H1 (cell line): ENCODE results near the gene SBF1. TPM values are rescaled to one million over a fixed set of nuclear protein-coding genes. Genes with fewer than 3 reads are reported as not detected.
"Not testable (repeated sequence)": the region's sequence is repeated elsewhere in the genome, so short reads cannot be mapped to it uniquely, and the experiment has no call there.

Experiments
- CTCF ChIA-PET: fragments of 300-600 bp; sonication (Branson Sonifier 250); formaldehyde crosslinking; loops from one replicate; lab custom pipeline; 2021; ENCODE audit not compliant: partially characterized antibody; lab: Charles Lee
- POLR2A ChIA-PET: fragments of 300-600 bp; sonication (Branson Sonifier 250); formaldehyde crosslinking; loops from one replicate; lab custom pipeline; 2021; ENCODE audit warnings: inconsistent platforms; ENCODE audit not compliant: partially characterized antibody; lab: Charles Lee
- DNase-seq, 2 experiments: peaks; one replicate each; pipeline versions ENCODE4 v3.0.0 to v3.0.0-alpha.2; 2010 to 2022; ENCODE audit warnings: low spot score in 2 of 2, low read depth in 1 of 2, mixed read lengths in 1 of 2
- FAIRE-seq: peaks from 2 replicates; lab custom pipeline; 2011; peaks lifted over from hg19 to GRCh38; lab: Jason Lieb, UNC
- H2AFZ ChIP-seq: 2 replicates; pipeline ENCODE4 v1.8.1; 2012; ENCODE audit warnings: low read length, inconsistent platforms
- H2AK5ac ChIP-seq: 2 replicates; pipeline ENCODE4 v1.6.1; 2013; ENCODE audit warnings: low read depth, low read length
- H2BK120ac ChIP-seq: replicated peaks from 2 replicates; pipeline ENCODE3; 2013; ENCODE audit warnings: low read depth, low read length, inconsistent platforms
- H2BK12ac ChIP-seq: 2 replicates; pipeline ENCODE4 v1.6.1; 2013; ENCODE audit warnings: low read depth, low read length
- H2BK15ac ChIP-seq: 2 replicates; pipeline ENCODE4 v1.6.1; 2013; ENCODE audit warnings: low read length
- H2BK20ac ChIP-seq: 2 replicates; pipeline ENCODE4 v1.6.1; 2013; ENCODE audit warnings: low read length
- H2BK5ac ChIP-seq: 2 replicates; pipeline ENCODE4 v1.6.1; 2013; ENCODE audit warnings: low read depth, low read length
- H3K14ac ChIP-seq: 2 replicates; pipeline ENCODE4 v1.6.1; 2013; ENCODE audit warnings: inconsistent platforms; ENCODE audit not compliant: insufficient read length
- H3K18ac ChIP-seq: 2 replicates; pipeline ENCODE4 v1.6.1; 2013; ENCODE audit warnings: low read length; ENCODE audit errors: extremely low read depth
- H3K23ac ChIP-seq: 2 replicates; pipeline ENCODE4 v1.6.1; 2013; ENCODE audit warnings: inconsistent platforms; ENCODE audit not compliant: insufficient read length
- H3K23me2 ChIP-seq: 2 replicates; pipeline ENCODE4 v1.6.1; 2013; ENCODE audit warnings: low read depth, low read length
- H3K27ac ChIP-seq: 2 replicates; pipeline ENCODE4 v1.6.1; 2011; ENCODE audit warnings: low read depth, low read length, inconsistent platforms
- H3K27me3 ChIP-seq, 4 experiments: replicated peaks in 1 of 4; 1 replicate in 1 of 4; 2 replicates in 3 of 4; pipeline versions ENCODE4 v1.6.1 to v1.8.1; 2011 to 2013; ENCODE audit warnings: low read length in 3 of 4, mild to moderate bottlenecking in 3 of 4, inconsistent platforms in 2 of 4, mixed read lengths in 2 of 4, moderate library complexity in 1 of 4; ENCODE audit not compliant: control insufficient read depth in 3 of 4, insufficient read depth in 3 of 4; ENCODE audit errors: extremely low read depth in 1 of 4
- H3K36me3 ChIP-seq, 4 experiments: 2 replicates each; pipeline versions ENCODE4 v1.6.1 to v1.8.1; 2011 to 2013; ENCODE audit warnings: mild to moderate bottlenecking in 4 of 4, low read length in 3 of 4, moderate library complexity in 2 of 4, control low read depth in 1 of 4, inconsistent platforms in 1 of 4; ENCODE audit not compliant: insufficient read depth in 4 of 4, control insufficient read depth in 2 of 4
- H3K4ac ChIP-seq: replicated peaks from 2 replicates; pipeline ENCODE3; 2013; ENCODE audit warnings: low read length, low read depth, mixed read lengths, inconsistent platforms; ENCODE audit not compliant: insufficient read length
- H3K4me1 ChIP-seq, 4 experiments: replicated peaks in 1 of 4; 1 replicate in 1 of 4; 2 replicates in 3 of 4; pipeline versions ENCODE4 v1.6.1 to v1.8.1; 2011 to 2013; ENCODE audit warnings: low read length in 3 of 4, inconsistent platforms in 2 of 4, mixed read lengths in 1 of 4; ENCODE audit not compliant: insufficient read depth in 4 of 4, control insufficient read depth in 3 of 4
- H3K4me2 ChIP-seq, 2 experiments: 2 replicates each; pipeline versions ENCODE4 v1.6.1 to v1.8.1; 2011 to 2013; ENCODE audit warnings: low read depth in 2 of 2, low read length in 2 of 2, control low read depth in 1 of 2, inconsistent platforms in 1 of 2, mild to moderate bottlenecking in 1 of 2; ENCODE audit not compliant: insufficient read depth in 1 of 2
- H3K4me3 ChIP-seq, 4 experiments: fragments of 200-600, 300-600 bp in 1 of 4; sonication (generic), shearing (Covaris generic), sonication (Bioruptor Twin) in 1 of 4; 2 replicates each; pipeline versions ENCODE4 v1.5.1 to v1.8.1; 2011 to 2016; ENCODE audit warnings: low read length in 4 of 4, low read depth in 3 of 4, control low read depth in 2 of 4, inconsistent platforms in 2 of 4, mild to moderate bottlenecking in 2 of 4, mixed read lengths in 1 of 4, moderate library complexity in 1 of 4; ENCODE audit not compliant: insufficient read depth in 2 of 4; ENCODE audit errors: extremely low read depth in 1 of 4
- H3K56ac ChIP-seq: replicated peaks from 2 replicates; pipeline ENCODE3; 2013; ENCODE audit warnings: low read depth, mild to moderate bottlenecking, mixed read lengths, low read length, inconsistent platforms; ENCODE audit not compliant: insufficient read length
- H3K79me1 ChIP-seq: 2 replicates; pipeline ENCODE4 v1.6.1; 2013; ENCODE audit warnings: low read depth, low read length, control low read depth
- H3K79me2 ChIP-seq, 2 experiments: 2 replicates each; pipeline versions ENCODE4 v1.6.1 to v1.8.1; 2012 to 2013; ENCODE audit warnings: low read length in 2 of 2, mild to moderate bottlenecking in 2 of 2, inconsistent platforms in 1 of 2; ENCODE audit not compliant: insufficient read depth in 2 of 2, control insufficient read depth in 1 of 2
- H3K9ac ChIP-seq, 4 experiments: replicated peaks in 1 of 4; 1 replicate in 1 of 4; 2 replicates in 3 of 4; pipeline versions ENCODE4 v1.6.1 to v1.8.1; 2011 to 2013; ENCODE audit warnings: low read depth in 3 of 4, low read length in 3 of 4, control low read depth in 2 of 4, mild to moderate bottlenecking in 2 of 4, moderate library complexity in 2 of 4, inconsistent platforms in 1 of 4; ENCODE audit errors: extremely low read depth in 1 of 4
- H3K9me3 ChIP-seq, 2 experiments: 2 replicates each; pipeline versions ENCODE4 v1.6.1 to v1.8.1; 2012 to 2013; ENCODE audit warnings: mild to moderate bottlenecking in 2 of 2, moderate library complexity in 2 of 2, control low read depth in 1 of 2, inconsistent platforms in 1 of 2, low read depth in 1 of 2, low read length in 1 of 2, mixed read lengths in 1 of 2; ENCODE audit not compliant: insufficient read depth in 2 of 2
- H4K20me1 ChIP-seq, 2 experiments: replicated peaks in 1 of 2; 2 replicates each; pipeline versions ENCODE3 to v1.8.1; 2011 to 2013; ENCODE audit warnings: inconsistent platforms in 2 of 2, low read length in 2 of 2, mild to moderate bottlenecking in 1 of 2; ENCODE audit not compliant: insufficient read depth in 2 of 2, control insufficient read depth in 1 of 2
- H4K5ac ChIP-seq: 2 replicates; pipeline ENCODE4 v1.6.1; 2013; ENCODE audit warnings: low read length, low read depth, mixed read lengths, inconsistent platforms; ENCODE audit not compliant: insufficient read length
- H4K8ac ChIP-seq: 2 replicates; pipeline ENCODE4 v1.8.0; 2013; ENCODE audit warnings: mild to moderate bottlenecking, moderate library complexity, low read length, inconsistent platforms; ENCODE audit not compliant: insufficient read depth; ENCODE audit errors: extremely low read depth
- H4K91ac ChIP-seq: replicated peaks from 2 replicates; pipeline ENCODE3; 2013; ENCODE audit warnings: low read length, mixed read lengths, inconsistent platforms; ENCODE audit not compliant: insufficient read length
- ASH2L ChIP-seq: fragments of 200-600, 300-600 bp; sonication (generic); IDR thresholded peaks from one replicate; pipeline ENCODE4 v1.7.1; 2017; ENCODE audit warnings: low read length
- EP300 ChIP-seq, 2 experiments: IDR thresholded peaks; 1 replicate in 1 of 2; 2 replicates in 1 of 2; pipeline ENCODE4 v1.6.1; 2011 to 2012; ENCODE audit warnings: low read depth in 2 of 2, low read length in 2 of 2, mild to moderate bottlenecking in 2 of 2, borderline replicate concordance in 1 of 2, inconsistent platforms in 1 of 2, moderate library complexity in 1 of 2
- KDM1A ChIP-seq: fragments of 200-600, 300-600 bp; sonication (generic); IDR thresholded peaks from 2 replicates; pipeline ENCODE4 v1.7.1; 2016; ENCODE audit warnings: mild to moderate bottlenecking, low read length, borderline replicate concordance
- SP1 ChIP-seq: IDR thresholded peaks from 2 replicates; pipeline ENCODE4 v1.6.1; 2011; ENCODE audit warnings: low read depth, low read length
- WGBS, 2 experiments: shearing (Covaris generic) in 1 of 2; methylation state at CpG; one replicate each; pipeline versions ENCODE4 v1.1.6 to v1.1.7; 2013 to 2015; ENCODE audit warnings: low lambda C conversion rate in 2 of 2, mixed read lengths in 2 of 2, inconsistent platforms in 1 of 2, low coverage in 1 of 2, missing lambda C conversion rate in 1 of 2; ENCODE audit not compliant: insufficient replicate concordance in 2 of 2, insufficient coverage in 1 of 2, insufficient read length in 1 of 2; ENCODE audit errors: extremely low coverage in 1 of 2, missing lambda C conversion rate in 1 of 2; 5-methylcytosine and 5-hydroxymethylcytosine counted together
- polyA plus RNA-seq, 7 experiments: library from polyadenylated mRNA; depleted of rRNA in 3 of 7; stranded (reverse) in 5 of 7; unstranded in 2 of 7; fragments of >200 nt in 5 of 7; fragments of 200-250 nt in 2 of 7; gene quantifications; 1 replicate in 5 of 7; 2 replicates in 1 of 7; 4 replicates in 1 of 7; pipeline versions ENCODE4 v1.2.1 to v1.2.3, GENCODE V29; 2011 to 2013; ENCODE audit warnings: missing spikeins in 2 of 7, mixed read lengths in 2 of 7
- total RNA-seq: library from RNA; stranded (reverse); fragmentation: NEBNext Ultra II Directional; extraction: Animal tissue kit (Norgen Biotek cat#: 25700); gene quantifications from 2 replicates; pipeline ENCODE4 v1.2.1, GENCODE V29; 2021

The SBF1 gene
- total and polyA plus RNA-seq, 2 of the 8 experiments (the other 6 are each of a cell fraction or from before 2014, with no cell fraction given), result 29.1 to 71.5 TPM

DNA sequence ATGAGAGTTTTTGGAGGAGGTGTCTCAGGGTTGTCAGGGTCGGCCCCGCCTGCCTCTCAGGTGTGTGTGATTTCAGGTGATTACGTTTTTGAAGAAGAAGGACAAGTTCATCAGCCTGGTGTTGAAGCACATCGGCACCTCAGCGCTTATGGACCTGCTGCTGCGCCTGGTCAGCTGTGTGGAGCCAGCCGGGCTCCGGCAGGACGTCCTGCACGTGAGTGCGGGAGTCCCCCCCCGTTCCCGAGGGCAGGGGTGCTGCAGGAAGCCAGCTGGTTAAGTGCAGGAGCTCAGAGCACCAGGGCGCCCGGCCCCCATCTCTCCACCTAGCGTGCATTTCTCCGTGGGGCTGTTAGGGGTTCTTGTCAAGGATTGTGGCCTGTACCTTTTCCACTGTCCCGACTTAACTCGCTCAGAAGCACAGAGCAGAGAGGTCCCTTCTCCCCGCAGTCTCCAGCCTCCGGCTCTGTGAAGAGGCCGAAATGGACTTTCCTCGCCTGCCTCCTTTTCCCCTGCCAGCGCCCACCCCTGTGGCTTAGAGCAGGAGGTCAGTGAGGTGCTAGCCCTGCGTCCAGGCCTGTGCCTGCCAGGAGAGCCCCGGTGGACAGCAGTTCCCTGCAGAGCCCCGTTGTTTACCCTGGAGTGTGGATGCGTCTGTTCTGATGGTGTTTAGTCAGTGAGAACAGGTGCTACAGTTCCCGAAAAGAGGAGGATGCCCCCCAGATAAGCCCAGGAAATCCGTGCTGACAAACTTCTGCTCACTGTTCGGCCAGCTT is 60.2 kb downstream of the SBF1 start (continued):
- TF ChIP-seq KDM1A (no peak), EP300 (IDR thresholded peaks at IDR 0.05; ENCODE audit: borderline replicate concordance in 1 of 2, low read depth in 2 of 2, low read length in 2 of 2) (no peak), ASH2L (no peak), SP1 (no peak)

GRCh38 chr22:50408954-50409353 is 65.9 kb downstream of the SBF1 start:
- H2BK120ac ChIP-seq, H2AFZ ChIP-seq, DNase-seq, H2BK5ac ChIP-seq, H4K5ac ChIP-seq, H3K79me1 ChIP-seq, H3K4me3 ChIP-seq, H3K23me2 ChIP-seq, H4K91ac ChIP-seq, H3K4me2 ChIP-seq, POLR2A ChIA-PET, H3K27me3 ChIP-seq, H3K9ac ChIP-seq, H2BK12ac ChIP-seq, H3K4ac ChIP-seq, H4K20me1 ChIP-seq, H2BK15ac ChIP-seq, H2AK5ac ChIP-seq, H3K23ac ChIP-seq, H3K27ac ChIP-seq, H2BK20ac ChIP-seq, H4K8ac ChIP-seq, H3K18ac ChIP-seq, H3K56ac ChIP-seq, FAIRE-seq, H3K14ac ChIP-seq, CTCF ChIA-PET, H3K79me2 ChIP-seq, H3K9me3 ChIP-seq, H3K4me1 ChIP-seq: not testable (repeated sequence)
- 83% methylated on average over 8 of the region's 9 CpGs; no CpG with 5 or more reads in 1 of the 2 experiments for WGBS, 2 experiments
- H3K36me3 ChIP-seq, result peaks cover 0 to 19% (median 5%) of the 10 kb centered on the region in 4 experiments; a peak in 5 of 8 replicates
